ENCODE data around the gene FLOT1. TPM values are rescaled to one million over a fixed set of nuclear protein-coding genes. Genes with fewer than 3 reads are reported as not detected.

FLOT1 gene, protein sequence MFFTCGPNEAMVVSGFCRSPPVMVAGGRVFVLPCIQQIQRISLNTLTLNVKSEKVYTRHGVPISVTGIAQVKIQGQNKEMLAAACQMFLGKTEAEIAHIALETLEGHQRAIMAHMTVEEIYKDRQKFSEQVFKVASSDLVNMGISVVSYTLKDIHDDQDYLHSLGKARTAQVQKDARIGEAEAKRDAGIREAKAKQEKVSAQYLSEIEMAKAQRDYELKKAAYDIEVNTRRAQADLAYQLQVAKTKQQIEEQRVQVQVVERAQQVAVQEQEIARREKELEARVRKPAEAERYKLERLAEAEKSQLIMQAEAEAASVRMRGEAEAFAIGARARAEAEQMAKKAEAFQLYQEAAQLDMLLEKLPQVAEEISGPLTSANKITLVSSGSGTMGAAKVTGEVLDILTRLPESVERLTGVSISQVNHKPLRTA
- total RNA-seq (2014; rRNA removed; shearing (Covaris generic); ENCODE audit: low replicate concordance) = 352 and 441 TPM in 2 replicates

DNA sequence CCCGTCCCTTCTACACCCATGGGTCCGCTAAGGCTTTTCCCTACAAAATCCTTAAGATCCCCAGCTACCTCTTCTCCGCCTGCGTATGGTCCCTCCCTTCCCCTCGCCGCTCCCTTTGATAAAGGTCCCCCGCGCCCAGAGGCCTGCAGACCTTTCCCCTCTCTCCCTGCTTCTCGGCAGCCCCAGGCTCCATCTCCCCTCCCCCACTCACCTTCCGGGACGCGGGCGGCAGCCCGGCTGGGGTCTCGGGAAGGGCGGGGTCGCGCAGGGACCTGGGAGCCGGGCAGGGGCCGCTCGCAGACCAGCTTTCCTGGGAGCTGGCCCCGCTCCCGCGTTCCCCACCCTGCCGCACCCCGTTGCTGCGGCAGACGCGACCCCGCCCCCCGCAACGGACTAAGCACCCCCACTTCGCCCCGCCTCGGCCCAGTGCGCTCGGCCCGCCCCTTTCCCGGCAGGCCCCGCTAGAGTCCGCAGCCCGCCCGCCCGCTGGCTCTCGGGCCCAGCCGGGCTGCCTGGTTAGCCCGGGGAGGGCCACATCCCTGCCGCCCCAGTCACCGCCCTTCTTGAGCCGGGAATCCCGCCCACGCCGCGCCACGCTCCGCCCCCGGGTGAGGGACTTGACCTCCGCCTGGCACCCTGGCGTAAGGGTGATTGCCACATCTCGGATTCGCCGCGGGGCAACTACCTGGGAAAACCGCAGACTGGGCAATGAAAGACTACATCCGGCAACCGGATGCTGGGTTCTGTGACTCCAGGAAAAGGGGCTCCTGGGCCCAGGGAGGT lies at the start of gene FLOT1:
FLOT1 (minus strand) TSS at position 372 of the 783 bp plus-strand sequence. CDS start 498 bp downstream, outside the sequence.
- in situ Hi-C loops (cut with HindIII; ENCODE audit: low pct_unique_long_range_greater_than_20kb, low sequenced_read_pairs) = no loop called here
- peak; percentile 99 for DNase-seq (ENCODE audit: low read depth)

DNA sequence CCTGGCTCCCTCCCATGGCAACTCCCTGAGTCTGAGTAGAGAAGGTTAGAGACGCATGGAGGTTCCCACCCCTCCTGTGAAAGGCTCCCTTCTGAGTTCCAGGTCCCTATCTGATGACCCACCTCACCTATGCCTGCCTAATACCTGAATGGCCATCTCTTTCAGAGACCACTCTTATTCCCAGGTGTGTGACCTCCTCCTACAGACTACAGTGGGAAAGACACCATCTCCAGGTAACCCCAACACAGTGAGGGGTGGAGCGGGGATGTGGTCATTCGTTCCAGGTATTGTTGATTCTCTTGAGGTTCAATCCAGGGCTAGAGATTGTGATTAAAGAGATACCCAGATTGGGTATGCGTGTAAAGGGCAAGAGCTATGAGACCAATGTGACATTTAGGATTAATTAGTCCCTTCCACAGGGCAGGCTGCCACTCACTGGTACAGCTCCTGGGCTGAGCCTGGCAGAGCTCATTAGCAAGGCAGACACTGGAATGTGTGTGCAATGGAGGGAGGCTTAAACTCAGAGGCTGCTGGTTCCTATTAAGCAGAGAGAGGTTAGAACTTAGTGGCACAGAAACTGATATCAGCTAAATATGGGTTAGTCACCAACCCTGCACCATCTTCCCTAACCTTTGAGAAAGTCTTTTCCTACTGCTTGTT lies 48.4 kb upstream of the FLOT1 start:
- in situ Hi-C loops (cut with HindIII; ENCODE audit: low pct_unique_long_range_greater_than_20kb, low sequenced_read_pairs) = no loop called here
- no peak for DNase-seq (ENCODE audit: low read depth)

DNA sequence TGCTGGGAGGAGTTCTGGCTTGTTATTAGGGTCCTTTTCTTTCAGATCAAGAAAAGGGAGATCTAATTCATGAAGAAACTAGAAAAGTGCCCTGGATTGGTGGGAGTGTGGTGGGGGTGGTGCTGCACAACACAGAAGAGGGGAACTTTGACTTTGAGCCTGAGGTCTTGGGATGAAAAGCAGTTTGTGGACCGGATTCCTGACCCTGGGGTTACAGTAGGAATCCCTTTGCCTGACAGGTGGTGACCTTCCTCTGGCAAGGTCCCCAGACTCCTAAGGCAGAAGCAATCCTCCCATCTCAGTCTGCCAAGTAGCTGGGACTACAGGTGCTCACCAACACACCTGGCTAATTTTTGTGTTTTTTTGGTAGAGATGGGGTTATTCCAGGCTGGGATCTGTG lies 47.1 kb upstream of the FLOT1 start:
- DNase-seq (ENCODE audit: low read depth) = no peak
- in situ Hi-C loops (cut with HindIII; ENCODE audit: low pct_unique_long_range_greater_than_20kb, low sequenced_read_pairs) = no loop called here

DNA sequence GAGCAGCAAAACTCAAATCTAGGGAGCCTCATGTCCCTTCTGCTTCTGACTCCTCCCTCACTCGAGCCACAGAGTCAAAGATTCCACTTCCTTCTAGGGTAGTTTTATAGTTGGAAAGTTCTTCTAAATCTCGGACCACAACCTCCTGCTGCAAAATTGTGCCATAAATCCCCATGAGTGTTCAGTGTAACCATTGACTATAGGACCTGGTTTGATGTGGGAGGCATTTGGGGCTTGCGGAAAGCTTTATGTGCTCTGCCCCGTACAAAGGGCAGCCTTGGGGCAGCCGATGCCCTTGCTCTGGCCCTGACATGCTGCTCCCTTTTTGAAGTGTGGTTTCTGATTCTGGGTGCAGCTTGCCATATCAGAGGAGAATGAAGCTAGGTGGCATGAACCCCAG lies 45.5 kb upstream of the FLOT1 start:
- DNase-seq (ENCODE audit: low read depth) = no peak
- in situ Hi-C loops (cut with HindIII; ENCODE audit: low pct_unique_long_range_greater_than_20kb, low sequenced_read_pairs) = no loop called here

DNA sequence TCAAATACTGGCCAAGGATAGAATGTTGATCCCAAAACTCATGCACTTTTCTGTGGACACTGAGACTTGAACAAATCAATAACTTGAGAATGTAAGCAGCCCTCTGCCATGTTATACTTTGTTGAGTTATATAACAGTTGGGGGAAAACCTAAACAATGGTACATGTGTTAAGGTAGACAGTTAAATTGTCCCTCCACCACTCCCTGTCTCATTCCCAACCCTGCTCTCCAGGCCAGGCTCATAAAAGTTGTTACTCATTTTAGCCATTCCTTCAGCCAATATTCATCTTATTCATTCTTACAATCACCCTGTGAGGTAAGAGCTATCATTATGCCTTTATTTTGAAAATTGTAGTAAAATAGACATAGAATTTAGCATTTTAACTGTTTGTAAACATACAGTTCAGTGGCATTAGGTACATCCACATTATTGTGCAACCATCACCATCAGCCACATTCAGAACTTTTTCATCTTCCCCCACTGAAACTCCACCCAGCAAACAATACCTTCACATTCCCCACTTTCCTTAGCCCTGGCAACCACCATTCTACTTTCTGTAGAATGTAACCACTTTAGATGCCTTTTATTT lies 40.0 kb upstream of the FLOT1 start:
- in situ Hi-C loops (cut with HindIII; ENCODE audit: low pct_unique_long_range_greater_than_20kb, low sequenced_read_pairs) = no loop called here
- DNase-seq (ENCODE audit: low read depth) = no peak

DNA sequence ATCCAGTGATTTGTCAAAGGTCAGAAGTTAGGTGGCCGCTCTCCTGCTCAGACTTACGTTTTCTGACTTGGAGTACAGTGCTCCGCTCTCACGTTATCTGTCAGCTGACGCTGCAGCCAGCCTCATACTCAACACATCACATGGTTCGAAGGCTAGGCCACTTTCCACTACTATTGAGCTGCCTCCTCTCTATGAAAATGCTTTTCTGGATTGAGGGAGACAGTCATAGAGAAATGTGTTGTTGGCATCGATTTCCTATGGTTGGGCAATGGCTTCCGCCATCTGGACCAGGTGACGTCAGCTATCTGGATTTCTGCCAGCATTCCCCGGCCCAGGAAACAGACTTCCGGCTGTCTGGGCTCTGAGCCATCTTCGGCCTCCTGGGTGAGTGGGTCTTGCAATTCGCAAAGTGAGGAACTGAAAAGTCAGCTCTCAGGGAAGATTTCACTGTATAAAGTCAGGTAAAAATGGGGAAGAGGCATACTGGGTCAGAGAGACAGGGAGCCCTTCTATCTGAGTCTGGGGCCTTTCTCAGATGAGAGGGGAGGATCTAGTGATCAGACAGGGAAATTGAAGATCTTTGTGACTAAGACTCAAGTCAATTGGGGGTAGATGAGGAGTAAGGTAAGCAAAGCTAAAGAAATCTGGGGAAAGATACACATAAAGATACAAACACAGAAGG lies 39.4 kb upstream of the FLOT1 start:
- peak; percentile 93 for DNase-seq (ENCODE audit: low read depth)
- in situ Hi-C loops (cut with HindIII; ENCODE audit: low pct_unique_long_range_greater_than_20kb, low sequenced_read_pairs) = no loop called here

DNA sequence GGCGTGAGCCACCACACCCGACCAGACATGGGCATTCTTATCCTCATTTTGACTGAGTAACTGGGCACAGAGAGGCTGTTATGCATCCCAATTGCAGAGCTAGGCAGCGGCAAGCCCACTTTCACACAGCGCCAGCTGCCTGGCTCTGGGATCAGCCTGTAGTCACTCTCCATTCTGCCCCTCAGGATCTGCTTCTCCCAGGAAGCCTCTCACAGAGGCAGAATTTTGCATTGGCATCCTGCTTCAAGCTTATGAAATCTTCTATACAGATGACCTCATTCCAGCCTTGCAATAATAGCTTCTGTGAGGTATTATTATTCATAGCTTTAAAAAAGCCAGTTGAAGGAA lies 38.9 kb upstream of the FLOT1 start:
- in situ Hi-C loops (cut with HindIII; ENCODE audit: low pct_unique_long_range_greater_than_20kb, low sequenced_read_pairs) = no loop called here
- no peak for DNase-seq (ENCODE audit: low read depth)

DNA sequence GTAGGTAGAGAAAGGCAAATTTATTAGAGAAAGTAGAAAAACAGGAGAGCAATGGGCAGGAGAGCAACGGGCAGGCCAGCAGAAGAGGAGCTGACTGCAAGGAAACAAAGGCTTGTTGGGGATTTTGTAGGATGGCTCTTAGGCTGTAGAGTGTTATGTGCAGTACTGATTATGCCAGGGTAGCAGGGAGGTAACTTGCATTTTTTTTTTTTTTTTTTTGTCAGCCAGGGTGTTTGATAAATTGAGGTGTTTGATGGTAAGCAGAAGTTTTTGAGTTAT lies 38.1 kb upstream of the FLOT1 start:
- in situ Hi-C loops (cut with HindIII; ENCODE audit: low pct_unique_long_range_greater_than_20kb, low sequenced_read_pairs) = no loop called here
- no peak for DNase-seq (ENCODE audit: low read depth)

DNA sequence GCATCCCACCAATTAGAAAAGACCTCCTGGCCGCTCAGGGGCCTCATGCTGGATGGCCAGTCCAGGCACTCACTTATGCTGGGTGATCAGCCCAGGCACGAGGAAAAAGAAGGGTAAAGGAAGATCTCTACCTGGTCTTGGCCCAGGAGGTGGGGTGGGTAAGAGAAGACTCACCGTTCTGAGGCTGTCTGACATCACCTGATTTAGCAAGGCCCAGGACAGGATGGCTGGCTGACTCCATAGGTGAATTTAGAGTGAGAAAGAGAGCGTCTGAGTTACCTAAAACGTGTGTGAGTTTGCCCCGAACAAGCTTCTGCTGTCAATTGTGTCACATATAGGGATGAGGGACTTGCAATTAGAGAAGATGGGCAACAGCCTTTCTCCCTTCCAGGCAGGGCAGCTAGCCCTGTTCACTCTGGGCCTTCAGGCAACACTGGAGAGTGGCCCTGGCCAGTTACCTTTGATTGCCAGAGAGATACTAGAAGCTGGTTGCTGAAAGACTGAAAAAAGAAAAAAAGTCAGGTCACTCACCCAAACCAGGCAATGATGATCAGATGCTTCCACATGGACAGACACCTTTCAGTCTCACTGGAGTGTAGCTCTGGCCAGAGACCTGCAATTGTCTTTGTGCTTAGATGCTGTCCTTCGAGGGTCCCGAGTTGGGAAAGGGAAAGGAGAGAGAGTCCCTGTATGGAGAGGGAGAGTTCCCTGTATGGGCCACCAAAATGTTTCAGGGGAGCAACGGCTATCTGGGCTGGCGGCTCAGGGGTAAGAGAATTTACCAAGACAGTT lies 37.6 kb upstream of the FLOT1 start:
- in situ Hi-C loops (cut with HindIII; ENCODE audit: low pct_unique_long_range_greater_than_20kb, low sequenced_read_pairs) = no loop called here
- no peak for DNase-seq (ENCODE audit: low read depth)

DNA sequence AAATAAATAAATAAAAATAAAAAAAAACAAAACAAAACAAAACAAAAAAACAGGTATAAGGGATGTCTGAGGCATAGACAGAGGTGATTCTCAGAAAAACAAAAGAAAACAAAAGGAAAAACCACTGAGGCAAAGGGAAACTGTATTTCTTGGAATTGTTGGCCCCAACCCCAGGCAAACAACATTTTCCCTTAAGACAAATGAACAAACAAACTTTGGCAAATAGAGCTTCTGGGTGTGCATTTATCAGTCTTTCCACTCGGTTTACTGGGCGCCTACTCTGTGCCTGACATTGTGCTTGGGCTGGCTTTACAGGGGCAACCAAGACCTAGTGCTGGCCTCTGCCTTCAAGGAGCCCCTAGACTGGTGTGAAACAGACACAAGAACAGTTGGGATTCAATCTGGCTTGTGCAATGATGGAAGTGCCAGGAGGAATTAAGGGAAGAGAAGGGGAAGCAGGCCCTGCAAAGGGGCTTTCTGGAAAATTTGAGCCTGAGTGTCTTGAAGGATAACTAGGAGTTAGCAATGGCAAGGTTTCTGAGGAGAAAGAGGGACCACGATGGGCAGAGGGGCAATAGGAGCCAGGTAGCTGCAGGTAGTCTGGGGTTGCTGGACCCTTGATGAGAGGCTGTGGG lies 35.6 kb upstream of the FLOT1 start:
- in situ Hi-C loops (cut with HindIII; ENCODE audit: low pct_unique_long_range_greater_than_20kb, low sequenced_read_pairs) = no loop called here
- DNase-seq (ENCODE audit: low read depth) = no peak

DNA sequence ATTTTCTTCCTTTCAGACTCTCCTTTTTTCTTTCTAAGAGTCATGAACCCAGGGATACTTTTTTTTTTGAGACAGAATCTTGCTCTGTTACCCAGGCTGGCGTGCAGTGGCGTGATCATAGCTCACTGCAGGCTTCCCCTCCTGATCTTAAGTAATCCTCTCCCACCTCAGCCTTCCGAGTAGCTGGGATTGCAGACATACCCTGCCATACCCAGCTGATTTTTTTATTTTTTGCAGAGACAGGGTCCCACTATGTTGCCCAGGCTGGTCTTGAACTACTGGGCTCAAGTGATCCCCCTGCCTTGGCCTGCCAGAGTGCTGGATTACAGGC lies 34.6 kb upstream of the FLOT1 start:
- in situ Hi-C loops (cut with HindIII; ENCODE audit: low pct_unique_long_range_greater_than_20kb, low sequenced_read_pairs) = no loop called here
- no peak for DNase-seq (ENCODE audit: low read depth)

DNA sequence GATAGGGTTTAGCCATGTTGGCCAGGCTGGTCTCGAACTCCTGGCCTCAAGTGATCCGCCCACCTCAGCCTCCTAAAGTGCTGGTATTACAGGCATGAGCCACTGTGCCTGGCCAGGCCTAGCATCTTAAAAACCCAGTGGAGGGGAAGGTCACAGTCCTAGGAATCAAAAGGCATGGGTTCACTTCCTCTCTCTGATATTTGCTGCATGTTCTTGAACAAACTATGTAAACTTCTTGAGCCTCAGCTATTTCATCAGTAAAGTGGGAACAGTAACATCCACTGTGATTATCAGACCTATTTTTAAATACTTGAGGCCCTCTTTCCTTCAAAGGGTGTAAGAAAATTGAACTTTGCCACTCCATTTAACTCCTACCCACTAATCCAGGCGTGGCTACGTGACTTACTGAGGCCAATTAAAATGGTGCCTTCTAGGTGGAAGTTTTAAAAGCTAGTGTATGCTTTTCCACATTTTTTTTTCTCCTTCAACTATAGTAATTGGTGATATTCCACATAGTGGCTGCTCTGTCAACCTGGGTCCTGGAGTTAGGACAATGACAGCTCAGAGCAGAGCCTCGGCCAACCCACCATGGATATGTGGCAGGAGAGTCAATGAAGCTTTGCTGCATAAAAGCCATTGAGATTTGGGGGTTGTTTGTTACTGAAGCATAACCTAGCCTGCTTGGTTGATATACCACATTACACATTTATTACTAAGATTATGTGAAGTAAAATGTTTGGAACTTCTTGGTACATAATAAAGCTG lies 34.1 kb upstream of the FLOT1 start:
- DNase-seq (ENCODE audit: low read depth) = no peak
- in situ Hi-C loops (cut with HindIII; ENCODE audit: low pct_unique_long_range_greater_than_20kb, low sequenced_read_pairs) = no loop called here

DNA sequence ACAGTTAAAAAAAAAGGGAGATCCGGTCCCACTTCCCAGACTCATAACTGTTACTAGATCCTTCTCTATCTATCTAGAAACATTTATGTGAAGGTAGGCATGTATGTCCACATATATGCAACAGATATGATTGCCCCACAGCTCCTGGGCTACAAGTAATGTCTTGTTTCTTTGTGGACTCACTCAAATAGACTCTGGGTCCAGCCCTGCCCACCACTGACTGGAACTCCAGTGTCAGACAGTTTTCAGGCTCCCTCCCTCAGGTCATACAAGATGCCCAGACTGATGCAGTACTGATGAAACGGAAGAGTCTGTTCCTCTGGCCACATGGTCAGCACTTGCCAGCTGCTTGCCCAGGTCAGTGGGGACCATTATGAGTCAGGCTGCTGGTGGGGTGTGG lies 32.6 kb upstream of the FLOT1 start:
- DNase-seq (ENCODE audit: low read depth) = no peak
- in situ Hi-C loops (cut with HindIII; ENCODE audit: low pct_unique_long_range_greater_than_20kb, low sequenced_read_pairs) = no loop called here

DNA sequence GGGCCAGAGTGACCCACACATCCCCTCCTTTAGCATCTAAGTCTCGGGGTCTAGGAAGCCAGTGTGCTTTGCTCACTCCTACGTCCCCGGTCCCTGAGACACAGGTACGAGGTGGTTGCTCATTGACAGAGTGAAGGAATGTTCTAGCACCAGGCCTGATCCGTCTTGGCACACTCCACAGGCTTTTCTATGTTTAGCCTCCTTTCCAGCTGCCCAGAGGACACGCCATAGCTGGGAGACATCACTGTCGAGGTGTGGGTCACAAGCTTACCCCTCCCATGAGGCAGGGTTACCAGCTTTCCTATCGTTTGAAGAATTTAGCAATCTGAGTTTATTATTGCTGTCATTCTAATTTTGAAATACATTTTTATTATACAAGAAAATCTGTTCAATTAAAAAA lies 32.2 kb upstream of the FLOT1 start:
- in situ Hi-C loops (cut with HindIII; ENCODE audit: low pct_unique_long_range_greater_than_20kb, low sequenced_read_pairs) = no loop called here
- DNase-seq (ENCODE audit: low read depth) = no peak

DNA sequence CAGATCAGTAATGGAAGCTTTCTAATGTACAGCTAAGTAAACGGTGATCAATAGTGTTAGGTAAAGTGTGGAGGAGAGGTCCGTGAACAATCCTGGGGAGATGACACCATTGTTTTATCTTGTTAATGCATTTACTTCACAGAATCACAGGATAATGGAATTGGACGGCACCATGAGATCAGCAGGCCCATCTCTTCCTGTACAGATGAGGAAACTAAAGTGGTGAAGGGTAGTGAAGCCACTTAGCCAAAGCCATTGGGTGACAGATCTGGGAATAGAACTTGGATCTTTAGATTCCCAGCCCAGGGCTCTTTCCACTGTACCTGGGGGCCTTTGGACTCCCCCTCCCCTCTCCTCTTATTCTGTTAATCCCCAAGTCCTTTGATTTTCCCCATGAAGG lies 28.1 kb upstream of the FLOT1 start:
- in situ Hi-C loops (cut with HindIII; ENCODE audit: low pct_unique_long_range_greater_than_20kb, low sequenced_read_pairs) = no loop called here

DNA sequence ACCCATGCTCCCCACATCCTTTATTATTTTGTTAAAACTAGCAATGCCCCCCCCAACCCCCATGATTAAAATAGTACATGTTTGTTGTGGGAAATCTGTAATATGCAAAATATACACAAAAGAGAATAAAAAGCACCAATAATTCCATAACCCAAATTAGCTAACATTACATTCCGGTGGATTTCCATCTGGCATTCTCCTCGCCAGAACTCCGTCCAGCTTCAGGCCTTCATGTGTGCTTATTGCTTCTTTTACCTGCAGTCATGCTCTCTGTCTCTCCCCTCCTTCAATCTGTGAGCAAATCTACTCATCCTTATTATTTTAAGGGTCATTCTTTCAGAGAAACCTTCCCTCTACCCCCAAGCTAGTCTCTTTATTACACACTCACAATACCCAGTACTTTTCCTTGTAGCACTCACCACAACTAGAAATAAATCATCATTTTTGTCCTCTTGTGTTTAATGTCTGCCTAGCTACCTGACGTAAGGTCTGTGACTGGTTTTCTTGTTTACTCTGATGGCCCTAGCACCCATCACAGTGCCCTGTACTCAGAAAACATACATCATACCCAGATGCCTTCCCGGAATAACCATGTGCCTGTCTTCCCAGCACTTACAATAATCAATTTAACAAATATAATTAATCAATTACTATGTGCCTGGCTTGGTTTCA lies 27.5 kb upstream of the FLOT1 start:
- peak; percentile 60 for DNase-seq (ENCODE audit: low read depth)
- in situ Hi-C loops (cut with HindIII; ENCODE audit: low pct_unique_long_range_greater_than_20kb, low sequenced_read_pairs) = no loop called here

More for the DNA sequence above, 28.1 kb upstream of the FLOT1 start:
- DNase-seq (ENCODE audit: low read depth) = no peak

Data from Caki2 (cell line).